Activated CD8-positive, alpha-beta memory T cell treated with anti-CD3 and anti-CD28 coated beads for 36 hours (primary cell): ENCODE data around the gene DHX38. TPM values are rescaled to one million over a fixed set of nuclear protein-coding genes. Genes with fewer than 3 reads are reported as not detected.
"Not testable (repeated sequence)": the region's sequence is repeated elsewhere in the genome, so short reads cannot be mapped to it uniquely, and the experiment has no call there.

Source experiments
- CTCF ChIA-PET: fragments of 350-600 bp; sonication (Branson Sonifier 250); formaldehyde crosslinking; loops from one replicate; lab custom pipeline; 2021; ENCODE audit warnings: antibody characterized with exemption; lab: Charles Lee
- POLR2A ChIA-PET: fragments of 350-600 bp; sonication (Branson Sonifier 250); formaldehyde crosslinking; loops from one replicate; lab custom pipeline; 2021; ENCODE audit warnings: antibody characterized with exemption; lab: Charles Lee
- total RNA-seq, 2 experiments: library from RNA; stranded (reverse); gene quantifications; one replicate each; pipeline ENCODE4 v1.2.3, GENCODE V29; 2021

The DHX38 gene
- 10 to 100 TPM; 87.4 to 87.6 TPM for total RNA-seq

- POLR2A ChIA-PET: interaction anchor here (0.7 kb wide), 1 partner anchor 529 kb away, joined by 3 read pairs; no protein-coding TSS in a partner anchor
- CTCF ChIA-PET: interaction anchor here (0.9 to 1.3 kb wide), 3 partner anchors 10 to 529 kb away, joined by 3 to 4 read pairs (median 3); no protein-coding TSS in a partner anchor
Observed at GRCh38 chr16:72093448-72094265, at the start of gene DHX38, which contains the start of gene TXNL4B. Gene DHX38 (plus strand): TSS chr16:72093847. CDS start chr16:72096158, 2,311 bp downstream. Gene TXNL4B (minus strand): TSS chr16:72093620. CDS start chr16:72090749, 2,871 bp downstream.

DNA sequence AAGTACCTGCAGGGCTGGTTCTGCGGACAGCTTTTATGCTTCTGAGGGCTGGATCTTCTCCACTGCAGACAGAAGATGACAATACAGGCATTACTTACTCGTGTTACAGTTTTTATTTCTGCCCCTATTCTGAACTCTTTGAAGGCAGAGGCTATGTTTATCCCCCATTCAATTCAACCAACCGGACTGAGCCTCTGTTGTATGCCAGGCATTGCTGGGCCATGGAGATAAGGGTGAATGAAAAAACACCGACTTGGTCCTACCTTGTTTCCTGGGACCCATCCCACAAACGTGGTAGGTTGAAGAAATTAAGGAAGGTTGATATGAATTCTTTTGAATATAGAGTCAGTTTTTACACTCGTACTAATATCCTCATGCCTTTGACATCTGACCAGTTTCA lies 49.4 kb upstream of the DHX38 start:
- ChIA-PET POLR2A (no interaction called here), CTCF (interaction anchor here (0.5 kb wide), 1 partner anchor 79 kb away, joined by 6 read pairs; no protein-coding TSS in a partner anchor)

GRCh38 chr16:72044825-72045359 lies 48.8 kb upstream of the DHX38 start:
- CTCF ChIA-PET: no interaction called here
- POLR2A ChIA-PET: no interaction called here

DNA sequence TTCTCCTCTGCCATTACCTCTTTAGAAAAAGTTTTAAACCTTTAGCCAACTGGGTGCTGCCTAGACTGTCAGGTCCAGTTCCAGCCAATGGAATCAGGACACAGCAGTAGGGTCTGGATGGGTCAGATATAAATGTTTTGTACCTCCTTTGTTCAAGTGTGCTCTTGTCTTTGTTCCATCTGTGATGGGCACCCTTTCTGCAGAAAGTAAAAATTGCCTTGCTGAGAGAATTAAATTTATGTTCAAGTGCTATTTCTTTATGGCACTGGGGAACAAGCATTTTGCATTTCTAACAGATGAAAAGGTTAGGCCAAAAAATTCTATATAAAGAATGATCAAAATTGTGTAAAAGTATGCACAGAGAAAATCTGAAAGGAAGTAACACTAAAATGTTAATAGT lies 44.5 kb upstream of the DHX38 start:
- ChIA-PET CTCF (no interaction called here), POLR2A (no interaction called here)

DNA sequence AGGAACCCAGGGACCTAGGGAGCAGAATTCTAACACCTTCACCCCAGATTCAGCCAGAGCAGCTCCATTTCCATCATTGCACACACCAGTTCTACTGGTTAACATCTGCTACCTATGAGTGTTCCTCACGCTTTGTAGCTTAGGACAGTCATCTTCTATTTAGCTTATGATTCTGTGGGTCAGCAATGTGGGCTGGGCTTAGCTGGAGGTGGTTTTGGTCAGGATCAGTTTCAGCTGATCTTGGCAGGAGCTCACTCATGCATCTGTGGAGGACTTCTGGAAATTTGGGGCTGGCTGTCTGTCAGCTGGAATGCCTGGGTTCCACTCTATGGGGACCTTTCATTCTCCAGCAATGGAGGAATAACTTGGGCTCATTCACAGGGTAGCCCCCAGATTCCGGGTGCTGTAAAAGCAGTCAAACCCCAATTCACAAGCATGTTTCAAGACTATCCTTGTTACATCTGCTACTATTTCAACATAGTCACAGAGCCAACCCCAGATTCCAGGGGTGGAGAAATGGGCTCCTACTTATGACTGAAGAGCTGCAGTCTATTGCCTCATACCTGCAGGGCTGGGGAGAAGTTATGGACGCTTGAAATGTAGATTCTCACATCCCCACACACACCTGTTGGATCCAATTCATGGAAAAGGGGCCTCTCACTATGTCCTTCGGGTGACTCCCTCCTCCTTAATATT lies 42.7 kb upstream of the DHX38 start:
- POLR2A ChIA-PET: no interaction called here
- CTCF ChIA-PET: no interaction called here

- ChIA-PET CTCF (no interaction called here), POLR2A (no interaction called here)
Observed at GRCh38 chr16:72051818-72052217, 41.8 kb upstream of the DHX38 start.

- CTCF ChIA-PET, POLR2A ChIA-PET: not testable (repeated sequence)
Observed at GRCh38 chr16:72054254-72054847, 39.3 kb upstream of the DHX38 start, which contains the start of gene HP. Gene HP (plus strand): TSS chr16:72054505. CDS start chr16:72054653, 148 bp downstream.

DNA sequence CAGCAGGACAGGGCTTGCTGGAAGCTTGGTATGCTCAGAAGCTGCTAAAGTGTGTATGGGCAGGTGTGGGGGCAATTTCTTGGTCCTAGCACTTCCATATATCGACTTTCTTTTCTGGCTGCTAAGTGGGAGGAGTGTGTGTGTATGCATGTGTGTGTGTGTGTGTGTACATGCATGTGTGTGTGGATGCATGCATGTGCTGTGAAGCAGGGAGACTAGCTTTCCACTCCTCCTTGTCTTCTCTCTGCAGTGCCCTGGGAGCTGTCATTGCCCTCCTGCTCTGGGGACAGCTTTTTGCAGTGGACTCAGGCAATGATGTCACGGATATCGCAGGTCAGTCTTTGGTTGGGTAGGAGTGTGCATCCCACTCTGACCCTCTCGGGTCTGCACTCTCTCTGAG lies 37.7 kb upstream of the DHX38 start:
- ChIA-PET CTCF (no interaction called here), POLR2A (no interaction called here)

- CTCF ChIA-PET, POLR2A ChIA-PET: not testable (repeated sequence)
Observed at GRCh38 chr16:72057313-72057712, 36.3 kb upstream of the DHX38 start.

- CTCF ChIA-PET, POLR2A ChIA-PET: not testable (repeated sequence)
Observed at GRCh38 chr16:72059060-72059459, 34.6 kb upstream of the DHX38 start.

DNA sequence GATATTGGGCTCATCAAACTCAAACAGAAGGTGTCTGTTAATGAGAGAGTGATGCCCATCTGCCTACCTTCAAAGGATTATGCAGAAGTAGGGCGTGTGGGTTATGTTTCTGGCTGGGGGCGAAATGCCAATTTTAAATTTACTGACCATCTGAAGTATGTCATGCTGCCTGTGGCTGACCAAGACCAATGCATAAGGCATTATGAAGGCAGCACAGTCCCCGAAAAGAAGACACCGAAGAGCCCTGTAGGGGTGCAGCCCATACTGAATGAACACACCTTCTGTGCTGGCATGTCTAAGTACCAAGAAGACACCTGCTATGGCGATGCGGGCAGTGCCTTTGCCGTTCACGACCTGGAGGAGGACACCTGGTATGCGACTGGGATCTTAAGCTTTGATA lies 33.2 kb upstream of the DHX38 start:
- CTCF ChIA-PET: no interaction called here

DNA sequence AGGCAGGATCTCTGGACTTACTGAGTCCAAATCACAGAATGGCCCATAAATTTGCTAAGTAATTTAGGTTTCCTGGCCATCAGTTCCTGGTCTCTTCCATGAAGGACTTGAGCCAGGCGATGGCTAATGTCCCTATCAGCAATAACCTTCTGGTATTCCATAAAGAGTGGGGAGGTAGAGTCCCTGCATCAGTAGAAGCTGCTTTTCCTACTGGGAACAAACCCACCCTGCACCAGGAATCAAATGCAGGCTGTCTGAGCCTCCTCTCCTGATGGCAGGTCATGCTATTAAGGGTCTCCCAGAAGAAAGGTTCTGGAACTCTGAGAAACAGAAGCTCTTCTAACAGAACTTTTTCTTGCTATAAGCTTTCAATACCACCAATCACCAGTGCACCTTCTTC lies 32.1 kb upstream of the DHX38 start:
- ChIA-PET POLR2A (no interaction called here), CTCF (interaction anchor here (1.2 kb wide), 1 partner anchor 9 kb away, joined by 3 read pairs; no protein-coding TSS in a partner anchor)

More for the DNA sequence above, 33.2 kb upstream of the DHX38 start:
- POLR2A ChIA-PET: no interaction called here

GRCh38 chr16:72064361-72064894 lies 29.2 kb upstream of the DHX38 start:
- POLR2A ChIA-PET: no interaction called here
- CTCF ChIA-PET: no interaction called here

- ChIA-PET POLR2A (no interaction called here), CTCF (interaction anchor here (0.8 to 1.5 kb wide), 3 partner anchors 24 to 57 kb away, joined by 3 to 4 read pairs (median 3); no protein-coding TSS in a partner anchor)
Observed at GRCh38 chr16:72066747-72067146, 26.9 kb upstream of the DHX38 start.

DNA sequence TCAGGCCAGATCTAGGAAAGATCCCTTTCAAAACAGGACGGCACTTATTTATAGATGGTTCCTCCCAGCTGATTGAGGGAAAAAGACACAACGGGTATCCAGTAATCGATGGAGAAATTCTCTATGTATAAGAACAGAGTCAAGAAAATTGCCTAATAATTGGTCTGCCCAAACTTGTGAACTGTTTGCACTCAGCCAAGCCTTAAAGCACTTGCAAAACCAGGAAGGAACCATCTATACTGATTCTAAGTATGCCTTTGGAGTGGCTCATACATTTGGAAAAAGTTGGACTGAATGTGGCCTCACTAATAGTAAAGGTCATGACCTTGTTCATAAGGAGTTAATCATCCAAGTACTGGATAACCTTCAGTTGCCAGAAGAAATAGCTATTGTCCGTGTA lies 24.7 kb upstream of the DHX38 start:
- CTCF ChIA-PET: interaction anchor here (1.5 kb wide), 1 partner anchor 30 kb away, joined by 3 read pairs; no protein-coding TSS in a partner anchor

DNA sequence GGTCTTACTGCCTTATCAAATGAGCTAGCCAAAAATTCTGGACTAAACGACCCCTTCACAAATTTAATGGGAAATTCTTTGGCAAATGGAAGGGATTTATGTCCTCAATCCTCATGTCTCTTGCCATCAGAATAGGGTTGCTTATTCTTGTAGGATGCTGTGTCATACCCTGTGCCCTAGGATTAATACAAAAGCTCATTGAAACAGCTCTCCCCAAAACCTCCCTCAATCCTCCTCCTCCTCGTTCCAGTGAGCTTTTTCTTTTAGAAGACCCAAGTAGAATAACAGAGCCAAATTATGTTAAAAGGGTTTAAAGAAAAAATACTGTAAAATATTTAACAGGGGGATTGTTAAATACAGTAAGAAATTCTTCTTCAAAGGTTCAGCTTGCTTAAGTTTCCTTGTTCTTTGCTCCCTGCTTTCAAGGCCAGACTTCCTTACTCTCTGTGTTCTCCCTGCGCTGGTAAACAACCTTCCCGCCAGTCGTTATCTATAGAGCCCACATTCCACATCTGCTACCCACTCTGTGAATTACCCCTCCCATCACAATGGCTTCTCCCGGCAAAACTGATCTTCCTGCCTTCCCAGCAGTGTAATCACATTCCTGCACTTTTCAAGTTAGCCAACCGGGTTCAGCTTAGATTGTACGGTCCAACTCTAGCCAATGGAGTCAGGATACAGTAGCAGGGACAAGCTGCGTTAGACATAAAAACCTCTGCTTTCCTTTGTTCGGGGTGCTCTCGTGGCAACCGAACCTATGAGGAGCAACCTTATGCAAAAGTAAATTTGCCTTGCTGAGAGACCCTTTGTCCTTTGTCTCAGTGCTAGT lies 20.9 kb upstream of the DHX38 start:
- POLR2A ChIA-PET: no interaction called here
- CTCF ChIA-PET: no interaction called here

More for the DNA sequence above, 24.7 kb upstream of the DHX38 start:
- POLR2A ChIA-PET: no interaction called here

DNA sequence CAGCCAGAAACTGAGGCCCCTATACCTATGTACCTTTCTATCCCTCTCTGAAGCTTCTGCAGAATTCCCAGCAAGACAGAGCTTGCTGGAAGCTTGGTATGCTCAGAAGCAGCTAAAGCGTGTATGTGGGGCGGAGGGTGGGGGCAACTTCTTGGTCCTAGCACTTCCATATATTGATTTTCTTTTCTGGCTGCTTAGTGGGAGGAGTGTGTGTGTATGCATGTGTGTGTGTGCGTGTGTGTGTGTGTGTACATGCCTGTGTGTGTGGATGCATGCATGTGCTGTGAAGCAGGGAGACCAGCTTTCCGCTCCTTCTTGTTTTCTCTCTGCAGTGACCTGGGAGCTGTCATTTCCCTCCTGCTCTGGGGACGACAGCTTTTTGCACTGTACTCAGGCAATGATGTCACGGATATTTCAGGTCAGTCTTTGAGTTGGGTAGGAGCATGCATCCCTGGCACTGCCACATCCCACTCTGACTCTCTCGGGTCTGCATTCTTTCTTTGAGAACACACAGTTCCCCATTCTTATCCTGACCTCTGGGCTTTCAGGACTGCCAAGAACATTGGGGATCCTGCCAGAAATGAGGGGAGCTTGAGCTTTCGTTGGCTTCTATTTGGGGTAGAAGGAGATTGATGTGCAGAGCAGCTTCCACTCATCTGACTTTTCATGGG lies 20.0 kb upstream of the DHX38 start:
- ChIA-PET CTCF (no interaction called here), POLR2A (no interaction called here)

DNA sequence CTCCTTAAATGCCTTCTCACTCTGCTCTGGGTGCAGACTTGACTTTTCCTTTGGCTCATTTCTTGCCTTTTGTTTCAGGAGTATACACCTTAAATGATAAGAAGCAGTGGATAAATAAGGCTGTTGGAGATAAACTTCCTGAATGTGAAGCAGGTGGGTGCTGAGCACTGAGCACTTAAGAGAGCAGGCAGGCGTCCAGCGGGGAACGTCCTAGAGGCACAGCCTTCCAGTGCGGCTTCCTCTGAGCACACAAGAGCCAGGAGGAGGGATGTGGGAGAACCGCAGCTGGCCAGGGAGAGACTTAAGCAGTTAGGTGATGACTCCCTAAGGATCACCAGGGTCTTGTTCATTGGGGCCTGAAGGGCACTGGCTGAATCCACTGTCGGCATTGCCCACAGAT lies 18.6 kb upstream of the DHX38 start:
- CTCF ChIA-PET, POLR2A ChIA-PET: not testable (repeated sequence)
